Neuronal stem cell (in vitro differentiated cells): ENCODE data around the gene ST8SIA3. TPM values are rescaled to one million over a fixed set of nuclear protein-coding genes. Genes with fewer than 3 reads are reported as not detected.

Experiments
- DNase-seq: peaks from one replicate; pipeline ENCODE4 v3.0.0-alpha.2; 2013; ENCODE audit warnings: low spot score
- H2AFZ ChIP-seq: one replicate; pipeline ENCODE4 v1.6.1; 2013; ENCODE audit warnings: mild to moderate bottlenecking, low read length, inconsistent platforms
- H2AK5ac ChIP-seq: 2 replicates; pipeline ENCODE4 v1.6.1; 2013; ENCODE audit warnings: low read depth, mild to moderate bottlenecking, inconsistent platforms, low read length, moderate library complexity, mixed read lengths
- H2BK120ac ChIP-seq: 2 replicates; pipeline ENCODE4 v1.6.1; 2013; ENCODE audit warnings: low read depth, mild to moderate bottlenecking, inconsistent platforms, low read length, moderate library complexity, mixed read lengths
- H2BK12ac ChIP-seq: one replicate; pipeline ENCODE4 v1.6.1; 2013; ENCODE audit warnings: low read length, inconsistent platforms
- H2BK15ac ChIP-seq: 2 replicates; pipeline ENCODE4 v1.6.1; 2013; ENCODE audit warnings: mild to moderate bottlenecking, low read length, inconsistent platforms, mixed read lengths
- H2BK5ac ChIP-seq: one replicate; pipeline ENCODE4 v1.6.1; 2013; ENCODE audit warnings: inconsistent platforms, mild to moderate bottlenecking, low read length, moderate library complexity
- H3K14ac ChIP-seq: one replicate; pipeline ENCODE4 v1.6.1; 2013; ENCODE audit warnings: low read length, inconsistent platforms
- H3K18ac ChIP-seq: 2 replicates; pipeline ENCODE4 v1.6.1; 2013; ENCODE audit warnings: low read length, inconsistent platforms
- H3K23ac ChIP-seq: 2 replicates; pipeline ENCODE4 v1.6.1; 2013; ENCODE audit warnings: low read depth, mild to moderate bottlenecking, mixed read lengths, low read length, inconsistent platforms; ENCODE audit not compliant: poor library complexity
- H3K27ac ChIP-seq: replicated peaks from 3 replicates; pipeline ENCODE4 v1.5.1; 2013; ENCODE audit warnings: low read length, inconsistent platforms
- H3K27me3 ChIP-seq, 3 experiments: 2 replicates each; pipeline ENCODE4 v1.6.1; 2013; ENCODE audit warnings: low read length in 3 of 3, mild to moderate bottlenecking in 2 of 3, inconsistent platforms in 1 of 3, low read depth in 1 of 3, mixed read lengths in 1 of 3, moderate library complexity in 1 of 3; ENCODE audit not compliant: control insufficient read depth in 3 of 3, insufficient read depth in 3 of 3
- H3K36me3 ChIP-seq, 2 donors: replicated peaks in 1 of 2; 2 replicates each; pipeline ENCODE4 v1.6.1; 2013; ENCODE audit warnings: low read length in 2 of 2; ENCODE audit not compliant: control insufficient read depth in 2 of 2, insufficient read depth in 2 of 2
- H3K4ac ChIP-seq: 2 replicates; pipeline ENCODE4 v1.6.1; 2013; ENCODE audit warnings: inconsistent platforms, mild to moderate bottlenecking, low read length, moderate library complexity
- H3K4me1 ChIP-seq, 2 donors: 1 replicate in 1 of 2; 2 replicates in 1 of 2; pipeline ENCODE4 v1.6.1; 2013; ENCODE audit warnings: low read length in 2 of 2, low read depth in 1 of 2; ENCODE audit not compliant: control insufficient read depth in 2 of 2, insufficient read depth in 1 of 2
- H3K4me2 ChIP-seq: one replicate; pipeline ENCODE4 v1.6.1; 2013; ENCODE audit warnings: mild to moderate bottlenecking, low read length, inconsistent platforms; ENCODE audit not compliant: insufficient read depth, poor library complexity, severe bottlenecking
- H3K4me3 ChIP-seq, 2 donors: 2 replicates each; pipeline ENCODE4 v1.5.1; 2013; ENCODE audit warnings: low read length in 2 of 2, mild to moderate bottlenecking in 2 of 2, inconsistent platforms in 1 of 2, moderate library complexity in 1 of 2
- H3K79me1 ChIP-seq: one replicate; pipeline ENCODE4 v1.6.1; 2013; ENCODE audit warnings: low read depth, mild to moderate bottlenecking, inconsistent platforms, low read length, moderate library complexity
- H3K9ac ChIP-seq: one replicate; pipeline ENCODE4 v1.6.1; 2013; ENCODE audit warnings: mild to moderate bottlenecking, low read depth, low read length, inconsistent platforms; ENCODE audit not compliant: poor library complexity
- H3K9me3 ChIP-seq, 2 donors: replicated peaks in 1 of 2; 2 replicates each; pipeline versions ENCODE3 to v1.6.1; 2013; ENCODE audit warnings: low read length in 2 of 2, mild to moderate bottlenecking in 2 of 2, inconsistent platforms in 1 of 2, low read depth in 1 of 2, mixed read lengths in 1 of 2, moderate library complexity in 1 of 2; ENCODE audit not compliant: control insufficient read depth in 2 of 2, insufficient read depth in 1 of 2
- H4K8ac ChIP-seq: one replicate; pipeline ENCODE4 v1.6.1; 2013; ENCODE audit warnings: low read depth, mild to moderate bottlenecking, inconsistent platforms, low read length, moderate library complexity
- H4K91ac ChIP-seq: one replicate; pipeline ENCODE4 v1.6.1; 2013; ENCODE audit warnings: low read length, low read depth, mild to moderate bottlenecking, inconsistent platforms; ENCODE audit not compliant: poor library complexity
- WGBS, 2 donors: extraction: QIAGEN DNeasy Blood & Tissue Kit; methylation state at CpG; one replicate each; pipeline ENCODE4 v1.1.7; 2013; ENCODE audit warnings: missing lambda C conversion rate in 2 of 2, mixed read lengths in 1 of 2; ENCODE audit not compliant: insufficient read length in 2 of 2, insufficient replicate concordance in 1 of 2; ENCODE audit errors: extremely low coverage in 2 of 2; 5-methylcytosine and 5-hydroxymethylcytosine counted together
- polyA plus RNA-seq, 2 experiments: library from polyadenylated mRNA; stranded (reverse); fragments of 200-250 nt; gene quantifications; one replicate each; pipeline ENCODE4 v1.2.3, GENCODE V29; 2013

The ST8SIA3 gene
- polyA plus RNA-seq (2013, experiment 1 of 2): 0.84 TPM
- polyA plus RNA-seq (2013, experiment 2 of 2): 0.75 TPM

- peak within 1 kb of the TSS; percentile 67 for H3K9ac ChIP-seq
- peak within 1 kb of the TSS; percentile 36 for H3K23ac ChIP-seq
- no peak within 1 kb of the TSS for H2BK12ac ChIP-seq
- peak within 1 kb of the TSS; percentile 84 for H3K27ac ChIP-seq
- H3K4me1 ChIP-seq: peaks cover 0 to 2% of the 10 kb centered on the region in 2 donors
- no peak within 1 kb of the TSS for H4K8ac ChIP-seq
- H2BK5ac ChIP-seq: peak within 1 kb of the TSS; percentile 89
- H4K91ac ChIP-seq: no peak within 1 kb of the TSS
- WGBS, 2 donors: no CpG with 5 or more reads among the region's 38 CpGs
- DNase-seq: no peak
- no peak within 1 kb of the TSS for H2BK120ac ChIP-seq
- no peaks in the 10 kb centered on the region for H3K36me3 ChIP-seq
- H3K4ac ChIP-seq: no peak within 1 kb of the TSS
- peak within 1 kb of the TSS; percentile 47 for H2AK5ac ChIP-seq
- H3K27me3 ChIP-seq: peaks cover 0 to 80% (median 3%) of the 10 kb centered on the region in 3 experiments
- H3K4me3 ChIP-seq: peak within 1 kb of the TSS; percentile 42 to 86
- peak within 1 kb of the TSS; percentile 81 for H3K18ac ChIP-seq
- no peak within 1 kb of the TSS for H3K14ac ChIP-seq
- no peaks in the 10 kb centered on the region for H3K9me3 ChIP-seq
- peak within 1 kb of the TSS; percentile 99 for H3K4me2 ChIP-seq
- H2BK15ac ChIP-seq: no peak within 1 kb of the TSS
- peak within 1 kb of the TSS; percentile 90 for H2AFZ ChIP-seq
- no peaks in the 10 kb centered on the region for H3K79me1 ChIP-seq
Measured at GRCh38 chr18:57352271-57352701, at the start of gene ST8SIA3. TSS of gene ST8SIA3 (plus strand) at chr18:57352557. CDS start at chr18:57352847, 290 bp downstream.

DNA sequence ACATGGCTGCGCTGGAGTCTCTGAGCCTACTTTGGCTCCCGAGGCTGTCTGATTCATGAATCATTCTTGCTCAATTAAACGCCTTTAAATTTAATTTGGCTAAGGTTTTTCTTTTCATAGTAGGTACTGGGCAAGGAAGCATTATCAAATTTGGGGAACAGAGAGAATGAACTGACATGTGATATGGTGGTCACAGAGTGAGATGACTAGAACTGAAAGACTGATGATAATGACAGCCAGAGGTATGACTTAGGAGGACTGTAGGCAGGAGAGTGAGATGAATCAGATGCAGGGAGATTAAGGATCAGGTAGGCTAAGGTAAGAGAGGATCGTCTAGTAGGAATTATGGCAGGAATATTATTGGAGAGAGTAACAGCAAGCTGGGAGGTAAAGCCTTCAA lies 40.9 kb upstream of the ST8SIA3 start:
- no peak overlapping the region for H3K4me3 ChIP-seq
- H3K9me3 ChIP-seq: no peaks in the 10 kb centered on the region
- H2BK15ac ChIP-seq: no peak overlapping the region
- no peak overlapping the region for H3K18ac ChIP-seq
- H3K23ac ChIP-seq: no peak overlapping the region
- H3K79me1 ChIP-seq: no peaks in the 10 kb centered on the region
- H2AFZ ChIP-seq: no peak overlapping the region
- H3K27ac ChIP-seq: no peak overlapping the region
- no peak overlapping the region for H3K4me2 ChIP-seq
- H3K27me3 ChIP-seq: no peaks in the 10 kb centered on the region
- H3K9ac ChIP-seq: no peak overlapping the region
- no peak overlapping the region for H3K4ac ChIP-seq
- no peak overlapping the region for H3K14ac ChIP-seq
- no peak overlapping the region for H2BK12ac ChIP-seq
- H2AK5ac ChIP-seq: no peak overlapping the region
- H4K91ac ChIP-seq: no peak overlapping the region
- no CpG with 5 or more reads among the region's 4 CpGs for WGBS, 2 donors
- H2BK5ac ChIP-seq: no peak overlapping the region
- DNase-seq: no peak
- H2BK120ac ChIP-seq: no peak overlapping the region
- no peaks in the 10 kb centered on the region for H3K36me3 ChIP-seq
- no peak overlapping the region for H4K8ac ChIP-seq
- no peaks in the 10 kb centered on the region for H3K4me1 ChIP-seq

DNA sequence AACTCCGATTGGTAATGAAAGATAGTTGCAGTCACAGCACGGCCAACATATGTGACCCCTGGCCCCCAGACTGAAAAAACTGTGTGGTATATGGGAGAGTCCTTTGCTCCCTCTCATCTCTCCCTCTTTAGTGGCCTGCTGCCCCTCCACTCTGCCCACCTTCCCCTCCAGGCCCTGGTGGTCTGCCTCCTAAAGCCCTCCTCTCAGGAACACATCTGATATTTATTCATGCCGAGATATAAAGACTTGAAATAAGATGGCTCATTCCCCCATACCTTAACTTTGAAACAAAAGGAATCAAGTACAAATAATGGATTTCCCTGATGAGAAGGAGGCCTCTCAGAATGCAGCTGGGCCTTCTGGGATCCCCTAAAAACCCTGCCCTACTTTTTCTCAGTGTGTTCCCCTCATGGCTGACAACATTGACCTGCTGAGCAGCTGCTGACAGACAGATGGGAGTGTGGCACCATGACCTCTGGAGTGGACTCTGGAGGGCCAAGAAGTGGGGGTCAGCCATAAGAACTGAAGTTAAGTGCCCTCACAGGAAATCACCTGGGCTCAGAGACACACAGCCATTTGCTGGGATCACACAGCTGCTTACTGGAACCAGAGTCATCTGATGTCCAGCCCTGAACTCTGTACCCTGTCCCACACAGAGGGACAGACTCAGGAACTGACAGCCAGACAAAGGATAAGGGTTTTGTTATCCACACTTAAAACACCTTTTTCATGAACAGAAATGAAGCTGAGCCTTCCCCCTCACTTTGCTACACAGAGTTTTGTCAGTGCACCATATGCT lies 39.8 kb upstream of the ST8SIA3 start:
- no peaks in the 10 kb centered on the region for H3K27me3 ChIP-seq
- no peak overlapping the region for H2BK5ac ChIP-seq
- H2BK15ac ChIP-seq: no peak overlapping the region
- peak overlapping the region; percentile 12 for H3K18ac ChIP-seq
- H3K4me1 ChIP-seq: no peaks in the 10 kb centered on the region
- H4K91ac ChIP-seq: no peak overlapping the region
- no peak overlapping the region for H2AFZ ChIP-seq
- H2BK12ac ChIP-seq: no peak overlapping the region
- no peak overlapping the region for H3K14ac ChIP-seq
- no peaks in the 10 kb centered on the region for H3K36me3 ChIP-seq
- no peak for DNase-seq
- H3K4ac ChIP-seq: no peak overlapping the region
- no peaks in the 10 kb centered on the region for H3K79me1 ChIP-seq
- no peak overlapping the region for H2BK120ac ChIP-seq
- WGBS, 2 donors: no CpG with 5 or more reads among the region's 3 CpGs
- no peak overlapping the region for H3K4me2 ChIP-seq
- no peak overlapping the region for H3K27ac ChIP-seq
- no peak overlapping the region for H2AK5ac ChIP-seq
- H3K23ac ChIP-seq: no peak overlapping the region
- H4K8ac ChIP-seq: no peak overlapping the region
- no peaks in the 10 kb centered on the region for H3K9me3 ChIP-seq
- H3K9ac ChIP-seq: no peak overlapping the region
- no peak overlapping the region for H3K4me3 ChIP-seq

DNA sequence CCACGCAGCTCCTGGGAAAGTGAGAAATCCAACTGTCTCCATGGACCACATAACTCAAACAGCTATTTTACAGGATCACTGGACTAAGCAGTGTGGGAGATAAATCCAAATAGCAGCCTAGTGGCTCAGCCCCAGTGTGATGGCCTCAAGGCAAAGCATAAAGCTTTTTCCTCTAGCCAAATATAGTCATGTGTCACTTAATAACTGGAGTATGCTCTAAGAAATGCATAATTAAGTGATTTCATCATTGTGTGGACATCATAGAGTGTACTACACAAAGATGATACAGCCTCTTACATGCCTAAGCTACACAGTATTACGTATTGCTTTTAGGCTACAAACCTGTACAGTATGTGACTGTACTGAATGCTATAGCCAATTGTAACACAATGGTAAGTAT lies 31.8 kb upstream of the ST8SIA3 start:
- Histone ChIP-seq H4K8ac (no peak overlapping the region), H3K9ac (no peak overlapping the region), H3K27ac (no peak overlapping the region), H3K9me3 (no peaks in the 10 kb centered on the region), H3K23ac (no peak overlapping the region), H3K4ac (no peak overlapping the region), H2AK5ac (no peak overlapping the region), H3K18ac (no peak overlapping the region), H3K79me1 (no peaks in the 10 kb centered on the region), H2BK12ac (no peak overlapping the region), H2AFZ (no peak overlapping the region), H3K14ac (no peak overlapping the region), H3K4me1 (no peaks in the 10 kb centered on the region), H3K4me3 (no peak overlapping the region), H2BK15ac (no peak overlapping the region), H3K27me3 (no peaks in the 10 kb centered on the region), H3K4me2 (no peak overlapping the region), H3K36me3 (no peaks in the 10 kb centered on the region), H4K91ac (no peak overlapping the region), H2BK5ac (no peak overlapping the region), H2BK120ac (no peak overlapping the region)
- DNase-seq: no peak
- no CpG with 5 or more reads among the region's 2 CpGs for WGBS, 2 donors
